ENCODE measurements around the gene PADI1. TPM values are rescaled to one million over a fixed set of nuclear protein-coding genes. Genes with fewer than 3 reads are reported as not detected.

The PADI1 gene
- total RNA-seq, 1 experiment from 2014 or later: 0.37 TPM

- RAD21 ChIA-PET (ENCODE audit: low non-redundant PET in 1 of 2, low total read pairs in 2 of 2, uncharacterized antibody in 2 of 2, unreplicated experiment in 2 of 2): no interaction called here
- no peak for ATAC-seq
Measured at GRCh38 chr1:17184161-17184665, 20.7 kb upstream of the PADI1 start.

More at GRCh38 chr1:17184161-17184665, 20.7 kb upstream of the PADI1 start:
- Histone ChIP-seq H3K27me3 (ENCODE audit: insufficient read depth, low read length) (no peaks in the 10 kb centered on the region), H3K36me3 (ENCODE audit: control insufficient read depth in 1 of 2, insufficient read depth in 2 of 2, low read length in 2 of 2) (no peaks in the 10 kb centered on the region), H3K27ac (ENCODE audit: low read depth, low read length) (no peak overlapping the region), H3K79me2 (ENCODE audit: insufficient read depth, low read length) (no peaks in the 10 kb centered on the region), H3K4me3 (replicated peaks in 1 of 2; ENCODE audit: low read depth in 1 of 2, low read length in 2 of 2) (no peak overlapping the region), H3K9me3 (ENCODE audit: control insufficient read depth in 1 of 2, insufficient read depth in 1 of 2, low read depth in 1 of 2, low read length in 2 of 2) (no peaks in the 10 kb centered on the region; a peak in 1 of 4 replicates), H3K9me2 (ENCODE audit: insufficient read depth) (no peaks in the 10 kb centered on the region), H3K9ac (ENCODE audit: low read length) (no peak overlapping the region), H3K4me2 (ENCODE audit: low read length) (no peak overlapping the region), H4K20me1 (ENCODE audit: insufficient read depth) (no peaks in the 10 kb centered on the region), H2AFZ (ENCODE audit: low read depth, low read length, poor library complexity, severe bottlenecking) (no peak overlapping the region), H3K4me1 (ENCODE audit: control insufficient read depth in 1 of 2, insufficient read depth in 2 of 2, low read length in 2 of 2) (peaks cover 0 to 6% of the 10 kb centered on the region in 2 experiments; a peak in 1 of 4 replicates)
- intact Hi-C loops (cut with micrococcal nuclease): no loop called here
- CTCF ChIA-PET: no interaction called here
- no peak for TF ChIP-seq EZH2phosphoT487 (IDR thresholded peaks at IDR 0.05; ENCODE audit: borderline replicate concordance)
- no peak for TF ChIP-seq ZFX (IDR thresholded peaks at IDR 0.05)
- no peak for TF ChIP-seq CTCF (IDR thresholded peaks at IDR 0.05 in 2 of 3, conservative IDR thresholded peaks at IDR 0.05 in 1 of 3; ENCODE audit: borderline replicate concordance in 1 of 3, insufficient read depth in 1 of 3, low read depth in 2 of 3, low read length in 2 of 3)
- TF ChIP-seq SRF (IDR thresholded peaks at IDR 0.05; ENCODE audit: low read depth): no peak
- TF ChIP-seq TCF7L2 (IDR thresholded peaks at IDR 0.05; ENCODE audit: borderline replicate concordance, extremely low read depth, insufficient read depth, insufficient read length): no peak
- TF ChIP-seq SP1 (IDR thresholded peaks at IDR 0.05; ENCODE audit: low read depth): no peak
- no peak for TF ChIP-seq POLR2AphosphoS5 (IDR thresholded peaks at IDR 0.05; ENCODE audit: low read depth, low read length)
- no peak for TF ChIP-seq FOSL1 (IDR thresholded peaks at IDR 0.05; ENCODE audit: low read depth)
- TF ChIP-seq POLR2A (IDR thresholded peaks at IDR 0.05; ENCODE audit: borderline replicate concordance, extremely low read depth, insufficient read depth, insufficient read length): no peak
- TF ChIP-seq EZH2 (IDR thresholded peaks at IDR 0.05): no peak
- no peak for TF ChIP-seq ATF3 (IDR thresholded peaks at IDR 0.05)
- no peak for TF ChIP-seq CEBPB (IDR thresholded peaks at IDR 0.05; ENCODE audit: low read depth)
- TF ChIP-seq ELF1 (IDR thresholded peaks at IDR 0.05; ENCODE audit: borderline replicate concordance, low read depth): no peak
- no peak for TF ChIP-seq ZBTB33 (IDR thresholded peaks at IDR 0.05; ENCODE audit: extremely low read depth, insufficient replicate concordance, low read length)
- TF ChIP-seq CBX3 (IDR thresholded peaks at IDR 0.05; ENCODE audit: low read depth): no peak
- no peak for TF ChIP-seq JUND (IDR thresholded peaks at IDR 0.05)
- no peak for TF ChIP-seq ZNF274 (IDR thresholded peaks at IDR 0.05; ENCODE audit: low read depth, low read length)
- TF ChIP-seq REST (IDR thresholded peaks at IDR 0.05; ENCODE audit: low read depth): no peak
- no peak for TF ChIP-seq MAX (IDR thresholded peaks at IDR 0.05)
- no peak for TF ChIP-seq YY1 (IDR thresholded peaks at IDR 0.05; ENCODE audit: extremely low read depth, insufficient replicate concordance, low read depth, low read length)
- POLR2A ChIA-PET: no interaction called here
- no peak for DNase-seq (ENCODE audit: low read depth, low spot score)
- no TSS peak for BruUV-seq (replicated peaks)
